Right kidney (tissue), 9 donors: Measurements from ENCODE around the gene NMU.
"Not testable (repeated sequence)": the region's sequence is repeated elsewhere in the genome, so short reads cannot be mapped to it uniquely, and the experiment has no call there.

Source experiments
- DNase-seq: peaks from one replicate; pipeline ENCODE4 v3.0.0-alpha.2; 2016
- long read RNA-seq, 8 donors: transcript quantifications; one replicate each; lab custom pipeline, GENCODE V29; 2026

Gene NMU
- long read RNA-seq, donor 1, partial matches to known transcripts: 0 of 4 reads
- long read RNA-seq, donor 1, other reads (novel, unspliced or antisense): 0 of 4 reads
- long read RNA-seq, donor 2, partial matches to known transcripts: 0 of 2 reads
- long read RNA-seq, donor 2, other reads (novel, unspliced or antisense): 0 of 2 reads
- long read RNA-seq, donor 3, partial matches to known transcripts: 0 of 1 reads
- long read RNA-seq, donor 3, other reads (novel, unspliced or antisense): 0 of 1 reads
- long read RNA-seq, donor 4, partial matches to known transcripts: 0 of 1 reads
- long read RNA-seq, donor 4, other reads (novel, unspliced or antisense): 0 of 1 reads
- long read RNA-seq, donor 5, partial matches to known transcripts: 0 of 6 reads
- long read RNA-seq, donor 5, other reads (novel, unspliced or antisense): 0 of 6 reads
- long read RNA-seq, donor 6, partial matches to known transcripts: 0 of 3 reads
- long read RNA-seq, donor 6, other reads (novel, unspliced or antisense): 0 of 3 reads
- long read RNA-seq, donor 7, transcript NMU-201 (10 exons, 816 nt): major isoform, 7 of 8 reads
- long read RNA-seq, donor 7, partial matches to known transcripts: 0 of 8 reads
- long read RNA-seq, donor 7, other reads (novel, unspliced or antisense): 0 of 8 reads
- long read RNA-seq, donor 8, partial matches to known transcripts: 0 of 3 reads
- long read RNA-seq, donor 8, other reads (novel, unspliced or antisense): 0 of 3 reads

- peak; percentile 75 for DNase-seq
These were observed at the start of gene NMU for GRCh38 chr4:55635741-55636655. Gene NMU (minus strand): TSS chr4:55636298. CDS start chr4:55636192, 106 bp downstream.

DNA sequence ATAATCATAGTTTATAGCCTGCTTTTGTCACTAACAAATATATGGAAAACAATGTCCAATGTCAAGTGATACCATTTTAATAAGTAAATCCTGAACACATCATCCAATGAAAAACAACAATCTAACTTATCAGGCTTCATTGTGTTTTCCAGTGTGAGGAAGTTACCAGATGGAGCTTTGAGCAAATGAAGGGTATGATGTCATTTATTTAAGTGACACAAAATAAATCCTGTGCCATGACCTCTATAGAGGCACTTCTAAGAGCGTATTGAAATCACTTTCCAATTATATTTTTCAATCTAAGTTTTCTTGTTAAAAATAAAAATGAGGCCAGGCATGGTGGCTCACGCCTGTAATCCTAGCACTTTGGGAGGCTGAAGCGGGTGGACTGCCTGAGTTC lies 48.2 kb upstream of the NMU start:
- DNase-seq: no peak

GRCh38 chr4:55682797-55683196 lies 46.7 kb upstream of the NMU start:
- DNase-seq: not testable (repeated sequence)

- DNase-seq: no peak
These were observed 46.2 kb upstream of the NMU start for GRCh38 chr4:55682295-55682694.

- no peak for DNase-seq
These were observed 45.3 kb upstream of the NMU start for GRCh38 chr4:55681430-55681829.

GRCh38 chr4:55675196-55675793 lies 39.2 kb upstream of the NMU start:
- DNase-seq: no peak

GRCh38 chr4:55673424-55673823 lies 37.3 kb upstream of the NMU start:
- DNase-seq: no peak

- DNase-seq: no peak
These were observed 35.6 kb upstream of the NMU start for GRCh38 chr4:55671667-55672066.

DNA sequence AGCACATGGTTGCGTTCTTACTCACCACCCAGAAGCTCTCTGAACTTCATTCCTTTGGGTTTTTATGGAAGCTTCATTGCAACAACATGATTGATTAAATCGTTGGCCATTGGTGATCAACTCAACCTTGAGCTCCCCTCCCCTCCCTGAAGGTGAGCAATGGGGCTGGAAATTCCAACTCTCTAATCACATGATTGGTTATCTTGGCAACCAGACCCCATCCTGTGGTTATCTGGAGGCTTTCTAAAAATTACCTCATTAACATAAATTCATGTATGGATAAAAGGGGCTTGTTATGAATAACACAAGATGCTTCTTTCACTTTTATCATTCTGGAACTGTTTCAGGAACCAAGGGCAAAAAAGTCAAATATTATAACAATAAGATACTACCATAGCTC lies 34.6 kb upstream of the NMU start:
- no peak for DNase-seq

DNA sequence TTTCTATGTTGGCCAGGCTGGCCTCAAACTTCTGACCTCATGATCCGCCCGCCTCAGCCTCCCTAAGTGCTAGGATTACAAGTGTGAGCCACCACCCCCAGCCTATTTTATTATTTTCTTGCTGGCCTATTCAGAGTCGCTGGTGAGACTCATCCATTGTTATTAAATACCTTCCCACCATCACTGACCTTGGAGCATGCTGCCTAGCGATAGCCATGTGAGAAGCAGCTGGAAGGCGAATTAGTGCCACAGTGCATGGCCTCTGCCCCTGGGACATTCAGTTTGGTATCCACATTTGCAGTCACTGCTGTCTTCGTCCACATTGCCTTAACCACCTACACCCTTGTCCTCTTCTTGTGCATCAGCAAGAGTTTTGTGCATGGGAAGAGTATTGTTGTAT lies 32.4 kb upstream of the NMU start:
- DNase-seq: no peak

GRCh38 chr4:55666535-55666934 lies 30.4 kb upstream of the NMU start:
- DNase-seq: no peak

GRCh38 chr4:55663145-55663544 lies 27.0 kb upstream of the NMU start:
- DNase-seq: no peak

GRCh38 chr4:55661398-55662056 lies 25.4 kb upstream of the NMU start:
- no peak for DNase-seq

GRCh38 chr4:55658657-55659056 lies 22.6 kb upstream of the NMU start:
- no peak for DNase-seq

DNA sequence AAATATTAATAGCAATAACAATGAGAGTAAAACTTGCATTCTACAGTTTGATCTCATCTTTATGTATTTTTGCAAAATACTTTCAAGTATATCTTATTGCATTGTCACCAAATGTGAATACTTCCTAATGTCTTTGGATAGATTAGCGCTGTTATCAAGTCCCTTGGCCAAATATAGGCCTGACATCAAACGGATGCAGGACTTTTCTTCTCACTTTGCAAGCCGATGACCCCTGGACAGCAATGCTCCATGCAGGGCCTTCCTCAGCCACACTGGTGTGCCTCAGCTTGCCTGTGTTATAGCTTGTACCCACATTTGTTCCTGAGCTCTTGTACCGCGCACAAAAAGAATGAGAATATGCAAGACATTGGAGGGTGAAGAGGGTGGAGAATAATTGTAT lies 18.0 kb upstream of the NMU start:
- no peak for DNase-seq

DNA sequence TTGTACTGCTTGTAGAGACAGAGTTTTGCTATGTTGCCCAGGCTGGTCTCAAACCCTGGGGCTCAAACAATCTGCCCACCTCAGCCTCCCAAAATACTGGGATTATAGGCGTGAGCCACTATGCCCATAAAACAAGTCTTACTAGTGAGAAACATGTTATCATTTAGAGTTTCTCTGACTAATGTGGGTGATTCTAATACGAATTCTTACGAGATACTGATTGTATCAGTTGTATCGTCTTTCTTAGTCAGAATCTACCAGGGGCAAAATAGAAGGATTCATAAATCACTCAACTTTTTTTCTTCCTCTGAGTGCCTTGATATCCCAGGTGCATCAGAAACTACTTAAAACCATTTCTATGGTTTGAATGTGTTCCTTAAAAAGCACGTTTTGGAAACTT lies 14.4 kb upstream of the NMU start:
- DNase-seq: no peak

GRCh38 chr4:55637272-55637820 lies 1.2 kb upstream of the NMU start:
- peak; percentile 16 for DNase-seq

DNA sequence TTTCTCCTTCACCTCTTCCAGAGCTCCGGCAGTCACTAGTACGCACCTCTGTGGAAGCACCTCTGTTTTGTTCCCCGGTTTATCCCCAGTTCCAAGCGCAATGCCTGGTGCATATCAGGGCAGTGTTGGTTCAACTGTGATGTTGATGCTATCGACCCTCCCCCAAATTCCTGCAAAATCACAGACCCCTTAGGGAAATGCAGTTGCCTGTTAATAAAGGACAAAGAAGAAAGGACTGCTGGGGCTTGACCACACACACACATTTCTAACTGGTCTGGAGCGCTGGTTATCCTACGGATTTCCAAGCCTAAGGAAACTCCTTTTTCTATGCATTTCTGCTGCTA lies 530 bp upstream of the NMU start:
- peak; percentile 53 for DNase-seq

- DNase-seq: peak; percentile 27
These were observed 816 bp downstream of the NMU start for GRCh38 chr4:55635282-55635681.

DNA sequence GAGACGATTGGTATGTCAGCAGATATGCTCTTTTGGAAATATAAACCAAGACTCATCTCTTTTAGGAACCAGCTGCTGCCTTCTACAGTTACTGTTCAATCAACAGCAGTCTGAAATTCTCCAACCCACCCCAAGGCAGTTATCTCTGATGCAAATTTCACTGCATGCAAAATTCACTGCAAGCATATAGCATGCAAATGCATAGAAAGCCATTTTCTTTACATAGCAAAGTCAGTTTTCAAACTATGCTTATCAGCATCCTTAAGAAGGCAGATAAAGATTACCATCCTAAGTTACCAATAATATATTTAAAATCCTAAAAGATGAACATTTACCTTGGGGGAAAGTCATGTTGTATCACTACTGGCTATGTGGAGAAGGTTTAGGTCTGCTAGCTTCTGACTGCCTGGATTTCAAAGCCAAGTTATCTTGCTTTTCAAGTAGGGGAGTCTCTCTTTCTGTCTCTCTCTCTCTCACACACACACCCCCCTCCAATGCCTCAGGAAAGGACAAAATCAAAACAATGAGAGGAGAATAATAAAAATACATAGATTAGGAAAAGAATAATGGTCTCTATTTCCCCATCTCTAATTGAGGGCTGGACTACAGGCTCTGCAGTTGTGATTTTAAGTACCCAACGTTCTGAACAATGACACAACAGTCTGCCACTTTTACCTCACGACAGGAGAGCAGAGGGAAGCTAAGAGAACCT lies 1.5 kb downstream of the NMU start:
- DNase-seq: no peak

DNA sequence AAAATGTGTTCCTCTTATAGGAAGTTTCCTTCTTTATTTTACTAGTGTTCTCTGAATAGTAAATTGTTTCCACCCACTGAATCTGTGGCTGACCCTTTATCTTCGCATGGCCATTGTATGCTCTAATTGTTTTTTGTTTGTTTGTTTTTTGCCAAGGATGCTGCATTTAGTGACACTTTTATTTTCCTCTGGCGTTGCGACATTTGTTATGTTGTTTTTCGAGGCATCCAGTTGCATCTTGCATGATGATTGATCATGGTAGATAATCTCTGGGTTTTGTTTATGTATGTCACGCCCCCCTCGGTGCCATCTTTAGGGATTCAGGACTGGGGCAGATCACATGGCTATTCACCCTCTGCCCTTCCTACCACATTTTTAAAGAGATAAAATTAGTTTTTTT lies 2.2 kb downstream of the NMU start:
- no peak for DNase-seq
